Naive thymus-derived CD4-positive, alpha-beta T cell (primary cell): Measurements from ENCODE around the gene PXDN. TPM values are rescaled to one million over a fixed set of nuclear protein-coding genes. Genes with fewer than 3 reads are reported as not detected.

Experiments used
- ATAC-seq: fragments of 150-1000 bp; cut with Tn5 transposase; 2 replicates; pipeline ENCODE4 v1.10.0; 2021; ENCODE audit warnings: mild to moderate bottlenecking, moderate library complexity
- CTCF ChIA-PET: fragments of 350-600 bp; sonication (Branson Sonifier 250); formaldehyde crosslinking; loops from one replicate; lab custom pipeline; 2021; ENCODE audit warnings: antibody characterized with exemption; lab: Charles Lee
- POLR2A ChIA-PET: fragments of 350-600 bp; sonication (Branson Sonifier 250); formaldehyde crosslinking; loops from one replicate; lab custom pipeline; 2021; ENCODE audit warnings: antibody characterized with exemption, inconsistent platforms; lab: Charles Lee
- DNase-seq, 9 donors: peaks; one replicate each; pipeline versions ENCODE4 v3.0.0 to v3.0.0-alpha.2; 2020 to 2022; ENCODE audit warnings: mixed read lengths in 1 of 9
- H3K27ac ChIP-seq: one replicate; pipeline ENCODE4 v1.7.0; 2013; ENCODE audit warnings: mild to moderate bottlenecking, low read depth, low read length, moderate library complexity
- H3K27me3 ChIP-seq, 2 donors: one replicate each; pipeline ENCODE4 v1.7.0; 2013; ENCODE audit warnings: low read length in 2 of 2, mild to moderate bottlenecking in 2 of 2, moderate library complexity in 2 of 2; ENCODE audit not compliant: control insufficient read depth in 2 of 2, insufficient read depth in 2 of 2
- H3K36me3 ChIP-seq, 3 experiments: 1 replicate in 2 of 3; 2 replicates in 1 of 3; pipeline ENCODE4 v1.7.0; 2013; ENCODE audit warnings: low read length in 3 of 3, mild to moderate bottlenecking in 3 of 3, moderate library complexity in 1 of 3; ENCODE audit not compliant: insufficient read depth in 3 of 3, control insufficient read depth in 2 of 3
- H3K4me1 ChIP-seq, 2 donors: one replicate each; pipeline ENCODE4 v1.7.0; 2013; ENCODE audit warnings: low read length in 2 of 2, mild to moderate bottlenecking in 2 of 2, moderate library complexity in 1 of 2; ENCODE audit not compliant: control insufficient read depth in 2 of 2, insufficient read depth in 2 of 2
- H3K4me3 ChIP-seq: 2 replicates; pipeline ENCODE4 v1.7.0; 2013; ENCODE audit warnings: mild to moderate bottlenecking, low read length
- H3K9me3 ChIP-seq, 3 experiments: 1 replicate in 2 of 3; 2 replicates in 1 of 3; pipeline ENCODE4 v1.7.0; 2013; ENCODE audit warnings: low read length in 3 of 3; ENCODE audit not compliant: control insufficient read depth in 2 of 3
- H3K27ac Mint-ChIP-seq, 9 donors: one replicate each; pipeline ENCODE4 v1.8.0; 2020 to 2022; ENCODE audit warnings: mixed read lengths in 9 of 9, mild to moderate bottlenecking in 8 of 9, moderate library complexity in 5 of 9, inconsistent platforms in 2 of 9
- H3K27me3 Mint-ChIP-seq, 5 donors: one replicate each; pipeline ENCODE4 v1.8.0; 2021 to 2022; ENCODE audit warnings: mixed read lengths in 5 of 5, mild to moderate bottlenecking in 1 of 5
- H3K36me3 Mint-ChIP-seq, 5 donors: one replicate each; pipeline ENCODE4 v1.8.0; 2020 to 2022; ENCODE audit warnings: mixed read lengths in 5 of 5, mild to moderate bottlenecking in 3 of 5, inconsistent platforms in 1 of 5
- H3K4me1 Mint-ChIP-seq, 7 donors: one replicate each; pipeline ENCODE4 v1.8.0; 2020 to 2022; ENCODE audit warnings: mixed read lengths in 7 of 7, mild to moderate bottlenecking in 3 of 7, inconsistent platforms in 1 of 7
- H3K4me3 Mint-ChIP-seq, 10 donors: one replicate each; pipeline ENCODE4 v1.8.0; 2020 to 2022; ENCODE audit warnings: mild to moderate bottlenecking in 10 of 10, mixed read lengths in 10 of 10, moderate library complexity in 6 of 10, inconsistent platforms in 2 of 10
- H3K9me3 Mint-ChIP-seq, 11 donors: one replicate each; pipeline ENCODE4 v1.8.0; 2020 to 2022; ENCODE audit warnings: mixed read lengths in 11 of 11, mild to moderate bottlenecking in 4 of 11, inconsistent platforms in 1 of 11, moderate library complexity in 1 of 11
- intact Hi-C, 2 donors: fragments of 100-400 bp; cut with micrococcal nuclease; formaldehyde crosslinking; loops; one replicate each; pipeline ENCODE4 v1.15.1; 2023
- polyA plus RNA-seq, 2 donors: library from polyadenylated mRNA; unstranded; fragments of 300-500 nt; fragmentation: Illumina TruSeq; gene quantifications; one replicate each; pipeline ENCODE4 v1.2.3, GENCODE V29; 2021
- total RNA-seq, 6 experiments: library from RNA in 5 of 6; stranded (reverse) in 5 of 6; gene quantifications; 1 replicate in 5 of 6; 2 replicates in 1 of 6; pipeline ENCODE4 v1.2.3 and lab custom pipeline; 2021 to 2026

Gene PXDN
- total and polyA plus RNA-seq, 7 experiments from 2014 or later: 0.47 to 3.1 (median 1.00) TPM; not detected in 3

GRCh38 chr2:1609485-1610095 is 134.7 kb downstream of the PXDN start:
- Mint-ChIP-seq H3K4me3 (no peak overlapping the region), H3K36me3 (no peaks in the 10 kb centered on the region), H3K27me3 (peaks cover 0 to 19% (median 10%) of the 10 kb centered on the region in 5 donors), H3K9me3 (peaks cover 0 to 1% (median 0%) of the 10 kb centered on the region in 11 donors), H3K27ac (no peak overlapping the region), H3K4me1 (peaks cover 0 to 4% (median 0%) of the 10 kb centered on the region in 7 donors)
- Histone ChIP-seq H3K4me3 (no peak overlapping the region), H3K27ac (no peak overlapping the region), H3K4me1 (no peaks in the 10 kb centered on the region), H3K27me3 (no peaks in the 10 kb centered on the region), H3K36me3 (no peaks in the 10 kb centered on the region), H3K9me3 (no peaks in the 10 kb centered on the region)
- POLR2A ChIA-PET: no interaction called here
- intact Hi-C loops: no loop called here
- CTCF ChIA-PET: no interaction called here
- DNase-seq (no peak), ATAC-seq (no peak)

- H3K36me3 Mint-ChIP-seq: no peaks in the 10 kb centered on the region
- H3K4me3 Mint-ChIP-seq: no peak overlapping the region
- peaks cover 0 to 4% (median 0%) of the 10 kb centered on the region in 7 donors for H3K4me1 Mint-ChIP-seq
- Histone ChIP-seq H3K4me1 (no peaks in the 10 kb centered on the region), H3K27me3 (no peaks in the 10 kb centered on the region), H3K9me3 (no peaks in the 10 kb centered on the region), H3K27ac (no peak overlapping the region), H3K4me3 (no peak overlapping the region), H3K36me3 (no peaks in the 10 kb centered on the region)
- H3K27me3 Mint-ChIP-seq: peaks cover 0 to 17% (median 10%) of the 10 kb centered on the region in 5 donors
- intact Hi-C loops: no loop called here
- ATAC-seq (no peak), DNase-seq (no peak)
- no peak overlapping the region for H3K27ac Mint-ChIP-seq
- peaks cover 0 to 1% (median 0%) of the 10 kb centered on the region in 11 donors for H3K9me3 Mint-ChIP-seq
- POLR2A ChIA-PET: no interaction called here
- CTCF ChIA-PET: no interaction called here
Measured at GRCh38 chr2:1609040-1609439, 135.3 kb downstream of the PXDN start.

- Histone ChIP-seq H3K27ac (no peak overlapping the region), H3K36me3 (no peaks in the 10 kb centered on the region), H3K4me1 (no peaks in the 10 kb centered on the region), H3K27me3 (no peaks in the 10 kb centered on the region), H3K9me3 (no peaks in the 10 kb centered on the region), H3K4me3 (no peak overlapping the region)
- Mint-ChIP-seq H3K27me3 (peaks cover 0 to 17% (median 10%) of the 10 kb centered on the region in 5 donors), H3K27ac (no peak overlapping the region), H3K4me1 (peaks cover 0 to 4% (median 0%) of the 10 kb centered on the region in 7 donors), H3K36me3 (no peaks in the 10 kb centered on the region), H3K4me3 (no peak overlapping the region), H3K9me3 (peaks cover 0 to 1% (median 0%) of the 10 kb centered on the region in 11 donors)
- POLR2A ChIA-PET: no interaction called here
- CTCF ChIA-PET: no interaction called here
- intact Hi-C loops: no loop called here
- ATAC-seq (no peak), DNase-seq (no peak)
Measured at GRCh38 chr2:1607971-1608688, 136.2 kb downstream of the PXDN start.

GRCh38 chr2:1607236-1607920 is 136.9 kb downstream of the PXDN start:
- intact Hi-C loops: no loop called here
- CTCF ChIA-PET: no interaction called here
- POLR2A ChIA-PET: no interaction called here

GRCh38 chr2:1606421-1607235 is 137.7 kb downstream of the PXDN start:
- no peaks in the 10 kb centered on the region for H3K27me3 ChIP-seq
- H3K27ac ChIP-seq: no peak overlapping the region
- peaks cover 0 to 1% (median 0%) of the 10 kb centered on the region in 11 donors for H3K9me3 Mint-ChIP-seq
- no peaks in the 10 kb centered on the region for H3K4me1 ChIP-seq
- H3K4me1 Mint-ChIP-seq: peaks cover 0 to 4% (median 0%) of the 10 kb centered on the region in 7 donors
- intact Hi-C loops: no loop called here
- H3K27ac Mint-ChIP-seq: no peak overlapping the region
- H3K4me3 ChIP-seq: no peak overlapping the region
- POLR2A ChIA-PET: no interaction called here
- H3K9me3 ChIP-seq: no peaks in the 10 kb centered on the region
- no peaks in the 10 kb centered on the region for H3K36me3 Mint-ChIP-seq
- H3K27me3 Mint-ChIP-seq: peaks cover 0 to 11% (median 7%) of the 10 kb centered on the region in 5 donors
- CTCF ChIA-PET: no interaction called here
- ATAC-seq (no peak), DNase-seq (no peak)
- H3K4me3 Mint-ChIP-seq: peak overlapping the region in 1 of 10 donors; percentile 15
- no peaks in the 10 kb centered on the region for H3K36me3 ChIP-seq

More at GRCh38 chr2:1607236-1607920, 136.9 kb downstream of the PXDN start:
- no peak overlapping the region for H3K27ac Mint-ChIP-seq
- Histone ChIP-seq H3K9me3 (no peaks in the 10 kb centered on the region), H3K4me1 (no peaks in the 10 kb centered on the region), H3K4me3 (no peak overlapping the region), H3K27me3 (no peaks in the 10 kb centered on the region), H3K36me3 (no peaks in the 10 kb centered on the region), H3K27ac (no peak overlapping the region)
- peaks cover 0 to 4% (median 0%) of the 10 kb centered on the region in 7 donors for H3K4me1 Mint-ChIP-seq
- peaks cover 0 to 14% (median 7%) of the 10 kb centered on the region in 5 donors for H3K27me3 Mint-ChIP-seq
- H3K36me3 Mint-ChIP-seq: no peaks in the 10 kb centered on the region
- ATAC-seq (no peak), DNase-seq (no peak)
- no peak overlapping the region for H3K4me3 Mint-ChIP-seq
- peaks cover 0 to 1% (median 0%) of the 10 kb centered on the region in 11 donors for H3K9me3 Mint-ChIP-seq

GRCh38 chr2:1606046-1606400 is 138.3 kb downstream of the PXDN start:
- Mint-ChIP-seq H3K4me3 (no peak overlapping the region), H3K27ac (no peak overlapping the region), H3K4me1 (peaks cover 0 to 4% (median 0%) of the 10 kb centered on the region in 7 donors), H3K9me3 (peaks cover 0 to 1% (median 0%) of the 10 kb centered on the region in 11 donors), H3K36me3 (no peaks in the 10 kb centered on the region), H3K27me3 (peaks cover 0 to 11% (median 7%) of the 10 kb centered on the region in 5 donors)
- no peak overlapping the region for H3K27ac ChIP-seq
- H3K4me1 ChIP-seq: no peaks in the 10 kb centered on the region
- DNase-seq: no peak
- H3K36me3 ChIP-seq: no peaks in the 10 kb centered on the region
- H3K4me3 ChIP-seq: no peak overlapping the region
- H3K27me3 ChIP-seq: no peaks in the 10 kb centered on the region
- ChIA-PET POLR2A (no interaction called here), CTCF (no interaction called here)
- no peak for ATAC-seq
- H3K9me3 ChIP-seq: no peaks in the 10 kb centered on the region
- intact Hi-C loops: no loop called here
